HFF-Myc (cell line): ENCODE data around the gene ELL2.

Source experiments
- DNase-seq: peaks from one replicate; pipeline ENCODE4 v3.0.0-alpha.2; 2011; ENCODE audit warnings: low read depth; ENCODE audit errors: extremely low read depth
- H3K4me3 ChIP-seq: replicated peaks from 2 replicates; pipeline ENCODE4 v1.5.1; 2011; ENCODE audit warnings: low read depth, mild to moderate bottlenecking, control low read depth, low read length
- CTCF ChIP-seq: IDR thresholded peaks from 2 replicates; pipeline ENCODE4 v1.5.1; 2012; ENCODE audit warnings: mild to moderate bottlenecking, low read depth, low read length, control low read depth; ENCODE audit errors: missing control alignments

The ELL2 gene

GRCh38 chr5:95881833-95882232 lies 79.8 kb downstream of the ELL2 start:
- no peak for DNase-seq
- H3K4me3 ChIP-seq: no peak overlapping the region
- TF ChIP-seq CTCF: no peak

- DNase-seq: no peak
- H3K4me3 ChIP-seq: no peak overlapping the region
- no peak for TF ChIP-seq CTCF
These were observed 81.3 kb downstream of the ELL2 start for GRCh38 chr5:95880081-95880926.

- no peak for TF ChIP-seq CTCF
- no peak for DNase-seq
- H3K4me3 ChIP-seq: no peak overlapping the region
These were observed 82.0 kb downstream of the ELL2 start for GRCh38 chr5:95879661-95880060.

GRCh38 chr5:95878417-95879323 lies 83.0 kb downstream of the ELL2 start:
- no peak overlapping the region for H3K4me3 ChIP-seq
- no peak for DNase-seq
- TF ChIP-seq CTCF: no peak

- no peak overlapping the region for H3K4me3 ChIP-seq
These were observed 84.9 kb downstream of the ELL2 start for GRCh38 chr5:95876782-95877181.

GRCh38 chr5:95874246-95874645 lies 87.4 kb downstream of the ELL2 start:
- DNase-seq: no peak
- no peak overlapping the region for H3K4me3 ChIP-seq
- no peak for TF ChIP-seq CTCF

More at GRCh38 chr5:95876782-95877181, 84.9 kb downstream of the ELL2 start:
- TF ChIP-seq CTCF: no peak
- no peak for DNase-seq
